ENCODE measurements around the gene LCN12. TPM values are rescaled to one million over a fixed set of nuclear protein-coding genes. Genes with fewer than 3 reads are reported as not detected.

Gene LCN12
- total RNA-seq, 1 donor from 2014 or later: 16.2 TPM

GRCh38 chr9:136922540-136922939 is 29.5 kb upstream of the LCN12 start:
- no peaks in the 10 kb centered on the region for H3K4me1 Mint-ChIP-seq (ENCODE audit: low read depth)
- no peak overlapping the region for H3K27ac Mint-ChIP-seq
- no peaks in the 10 kb centered on the region for H3K27me3 Mint-ChIP-seq
- H3K36me3 Mint-ChIP-seq (ENCODE audit: insufficient read depth): peaks cover 9% of the 10 kb centered on the region
- DNase-seq (ENCODE audit: low spot score, unreplicated experiment): no peak
- no peak overlapping the region for H3K4me3 Mint-ChIP-seq (ENCODE audit: low read depth)
- TF ChIP-seq CTCF (IDR thresholded peaks at IDR 0.05; ENCODE audit: unreplicated experiment): no peak
- H3K9me3 Mint-ChIP-seq (ENCODE audit: low read depth): no peaks in the 10 kb centered on the region

- no peaks in the 10 kb centered on the region for H3K9me3 Mint-ChIP-seq (ENCODE audit: low read depth)
- no peak overlapping the region for H3K4me3 Mint-ChIP-seq (ENCODE audit: low read depth)
- H3K4me1 Mint-ChIP-seq (ENCODE audit: low read depth): no peaks in the 10 kb centered on the region
- H3K27ac Mint-ChIP-seq: no peak overlapping the region
- H3K27me3 Mint-ChIP-seq: no peaks in the 10 kb centered on the region
- peaks cover 8% of the 10 kb centered on the region for H3K36me3 Mint-ChIP-seq (ENCODE audit: insufficient read depth)
- no peak for TF ChIP-seq CTCF (IDR thresholded peaks at IDR 0.05; ENCODE audit: unreplicated experiment)
- no peak for DNase-seq (ENCODE audit: low spot score, unreplicated experiment)
Measured at GRCh38 chr9:136923881-136924280, 28.2 kb upstream of the LCN12 start.

GRCh38 chr9:136925414-136926153 is 26.5 kb upstream of the LCN12 start:
- Mint-ChIP-seq H3K27me3 (no peaks in the 10 kb centered on the region), H3K4me1 (ENCODE audit: low read depth) (no peaks in the 10 kb centered on the region), H3K4me3 (ENCODE audit: low read depth) (no peak overlapping the region), H3K36me3 (ENCODE audit: insufficient read depth) (peaks cover 3% of the 10 kb centered on the region), H3K27ac (no peak overlapping the region), H3K9me3 (ENCODE audit: low read depth) (no peaks in the 10 kb centered on the region)
- no peak for DNase-seq (ENCODE audit: low spot score, unreplicated experiment)
- TF ChIP-seq CTCF (IDR thresholded peaks at IDR 0.05; ENCODE audit: unreplicated experiment): no peak

- no peak for TF ChIP-seq CTCF (IDR thresholded peaks at IDR 0.05; ENCODE audit: unreplicated experiment)
- H3K4me1 Mint-ChIP-seq (ENCODE audit: low read depth): no peaks in the 10 kb centered on the region
- no peak overlapping the region for H3K4me3 Mint-ChIP-seq (ENCODE audit: low read depth)
- H3K9me3 Mint-ChIP-seq (ENCODE audit: low read depth): no peaks in the 10 kb centered on the region
- H3K27me3 Mint-ChIP-seq: no peaks in the 10 kb centered on the region
- DNase-seq (ENCODE audit: low spot score, unreplicated experiment): no peak
- no peak overlapping the region for H3K27ac Mint-ChIP-seq
- peaks cover 3% of the 10 kb centered on the region for H3K36me3 Mint-ChIP-seq (ENCODE audit: insufficient read depth)
Measured at GRCh38 chr9:136926154-136926704, 25.8 kb upstream of the LCN12 start.

GRCh38 chr9:136926749-136927148 is 25.3 kb upstream of the LCN12 start:
- peaks cover 4% of the 10 kb centered on the region for H3K36me3 Mint-ChIP-seq (ENCODE audit: insufficient read depth)
- no peak for DNase-seq (ENCODE audit: low spot score, unreplicated experiment)
- no peak overlapping the region for H3K27ac Mint-ChIP-seq

More at GRCh38 chr9:136926749-136927148, 25.3 kb upstream of the LCN12 start:
- no peaks in the 10 kb centered on the region for H3K4me1 Mint-ChIP-seq (ENCODE audit: low read depth)
- no peak for TF ChIP-seq CTCF (IDR thresholded peaks at IDR 0.05; ENCODE audit: unreplicated experiment)
- H3K27me3 Mint-ChIP-seq: no peaks in the 10 kb centered on the region
- no peaks in the 10 kb centered on the region for H3K9me3 Mint-ChIP-seq (ENCODE audit: low read depth)
- H3K4me3 Mint-ChIP-seq (ENCODE audit: low read depth): no peak overlapping the region

All from progenitor cell of endocrine pancreas (in vitro differentiated cells).